GM18519 (cell line): ENCODE measurements around the gene MDP1.

Experiments used
- ATAC-seq: cut with Tn5 transposase; IDR thresholded peaks from one replicate; pipeline ENCODE4 v1.9.1; 2021; ENCODE audit warnings: mild to moderate bottlenecking, moderate library complexity; ENCODE audit not compliant: unreplicated experiment, low FRiP score

Gene MDP1

DNA sequence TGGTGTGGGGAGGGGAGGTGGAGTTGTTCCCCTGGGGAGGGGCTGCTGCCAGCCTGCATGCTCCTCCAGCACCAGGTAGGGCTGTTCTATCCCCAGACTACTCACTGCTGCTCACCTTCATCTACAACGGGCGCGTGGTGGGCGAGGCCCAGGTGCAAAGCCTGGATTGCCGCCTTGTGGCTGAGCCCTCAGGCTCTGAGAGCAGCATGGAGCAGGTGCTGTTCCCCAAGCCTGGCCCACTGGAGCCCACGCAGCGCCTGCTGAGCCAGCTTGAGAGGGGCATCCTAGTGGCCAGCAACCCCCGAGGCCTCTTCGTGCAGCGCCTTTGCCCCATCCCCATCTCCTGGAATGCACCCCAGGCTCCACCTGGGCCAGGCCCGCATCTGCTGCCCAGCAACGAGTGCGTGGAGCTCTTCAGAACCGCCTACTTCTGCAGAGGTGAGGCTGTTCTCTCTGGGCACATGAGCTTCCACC lies 51.3 kb downstream of the MDP1 start:
- no peak for ATAC-seq
